HG02840 (cell line): ENCODE results near the gene EXOC3L1.

ENCODE experiments used
- ATAC-seq: cut with Tn5 transposase; IDR thresholded peaks from one replicate; pipeline ENCODE4 v1.9.1; 2021; ENCODE audit warnings: mild to moderate bottlenecking, moderate library complexity, moderate number of reproducible peaks; ENCODE audit not compliant: unreplicated experiment, low FRiP score

The EXOC3L1 gene

GRCh38 chr16:67150833-67151396, 39.0 kb downstream of the EXOC3L1 start, which contains the start of gene B3GNT9:
Gene B3GNT9 (minus strand): TSS chr16:67150998. CDS start chr16:67150485, 513 bp downstream.
- ATAC-seq = no peak

GRCh38 chr16:67150047-67150832, 39.7 kb downstream of the EXOC3L1 start:
- no peak for ATAC-seq

GRCh38 chr16:67149276-67150046, 40.5 kb downstream of the EXOC3L1 start:
- ATAC-seq = no peak

- no peak for ATAC-seq
These were observed 41.2 kb downstream of the EXOC3L1 start for GRCh38 chr16:67148656-67149275.

GRCh38 chr16:67148221-67148620, 41.7 kb downstream of the EXOC3L1 start:
- no peak for ATAC-seq

GRCh38 chr16:67147437-67148140, 42.3 kb downstream of the EXOC3L1 start:
- ATAC-seq = no peak

- ATAC-seq = no peak
These were observed 43.2 kb downstream of the EXOC3L1 start for GRCh38 chr16:67146523-67147357.

- ATAC-seq = no peak
These were observed 44.2 kb downstream of the EXOC3L1 start for GRCh38 chr16:67145746-67146145.

- no peak for ATAC-seq
These were observed 45.0 kb downstream of the EXOC3L1 start for GRCh38 chr16:67144943-67145342.

GRCh38 chr16:67142342-67142741, 47.6 kb downstream of the EXOC3L1 start:
- no peak for ATAC-seq

- ATAC-seq = no peak
These were observed 48.5 kb downstream of the EXOC3L1 start for GRCh38 chr16:67141391-67141790.

GRCh38 chr16:67137605-67138004, 52.3 kb downstream of the EXOC3L1 start:
- no peak for ATAC-seq
